Vagina (tissue), 2 donors: ENCODE measurements around the gene RPL10.

Source experiments
- CTCF ChIP-seq, 3 experiments: fragments of 450-650 bp in 2 of 3; fragments of 200-600 bp in 1 of 3; sonication (generic) in 1 of 3; IDR thresholded peaks; one replicate each; pipeline ENCODE4 v1.5.1; 2017 to 2019; ENCODE audit warnings: antibody characterized with exemption in 3 of 3, mild to moderate bottlenecking in 2 of 3, moderate library complexity in 2 of 3
- POLR2A ChIP-seq, 2 donors: fragments of 450-650 bp; IDR thresholded peaks; one replicate each; pipeline ENCODE4 v1.6.1; 2017; ENCODE audit warnings: antibody characterized with exemption in 2 of 2, mild to moderate bottlenecking in 2 of 2, moderate library complexity in 2 of 2

GRCh38 chrX:154430479-154430878 lies 32.3 kb downstream of the RPL10 start:
- TF ChIP-seq CTCF (IDR thresholded peaks at IDR 0.05): no peak
- TF ChIP-seq POLR2A (IDR thresholded peaks at IDR 0.05): no peak
